IMR-90 (cell line): ENCODE data around the gene ZNF512B.

ENCODE experiments used
- CEBPB ChIP-seq: IDR thresholded peaks from 2 replicates; pipeline ENCODE4 v1.6.1; 2012; ENCODE audit warnings: low read depth, low read length, improper control_type of control experiment
- CHD1 ChIP-seq: IDR thresholded peaks from 2 replicates; pipeline ENCODE4 v1.6.1; 2012; ENCODE audit warnings: low read depth, low read length, improper control_type of control experiment
- FOS ChIP-seq: fragments of 150-350 bp; IDR thresholded peaks from 2 replicates; pipeline ENCODE4 v1.6.1; 2016; ENCODE audit warnings: low read depth, low read length
- MAFK ChIP-seq: IDR thresholded peaks from 2 replicates; pipeline ENCODE4 v1.6.1; 2012; ENCODE audit warnings: low read depth, low read length, improper control_type of control experiment
- MXI1 ChIP-seq: IDR thresholded peaks from 2 replicates; pipeline ENCODE4 v1.6.1; 2012; ENCODE audit warnings: low read depth, mild to moderate bottlenecking, low read length, moderate library complexity, borderline replicate concordance
- POLR2A ChIP-seq: IDR thresholded peaks from 2 replicates; pipeline ENCODE4 v1.6.1; 2012; ENCODE audit warnings: mild to moderate bottlenecking, low read depth, low read length
- RAD21 ChIP-seq: IDR thresholded peaks from 2 replicates; pipeline ENCODE4 v1.6.1; 2012; ENCODE audit warnings: low read length, improper control_type of control experiment
- RCOR1 ChIP-seq: IDR thresholded peaks from 2 replicates; pipeline ENCODE4 v1.6.1; 2012; ENCODE audit warnings: mild to moderate bottlenecking, low read length, improper control_type of control experiment; ENCODE audit not compliant: insufficient replicate concordance
- RFX5 ChIP-seq: IDR thresholded peaks from 2 replicates; pipeline ENCODE4 v1.8.0; 2012; ENCODE audit warnings: low read depth, mild to moderate bottlenecking, low read length, moderate library complexity
- SMC3 ChIP-seq: fragments of 150-350 bp; IDR thresholded peaks from 2 replicates; pipeline ENCODE4 v1.6.1; 2016; ENCODE audit warnings: low read depth, mild to moderate bottlenecking, antibody characterized with exemption, low read length, moderate library complexity
- TF ChIP-seq, protein P1 (sequence below): conservative IDR thresholded peaks from 2 replicates; pipeline ENCODE4 v1.5.1; 2012; ENCODE audit warnings: mild to moderate bottlenecking, low read depth, low read length, improper control_type of control experiment
- TF ChIP-seq, protein P2 (sequence below): fragments of 150-350 bp; IDR thresholded peaks from 2 replicates; pipeline ENCODE4 v1.6.1; 2017; ENCODE audit warnings: mild to moderate bottlenecking, antibody characterized with exemption, low read length, low read depth

DNA sequence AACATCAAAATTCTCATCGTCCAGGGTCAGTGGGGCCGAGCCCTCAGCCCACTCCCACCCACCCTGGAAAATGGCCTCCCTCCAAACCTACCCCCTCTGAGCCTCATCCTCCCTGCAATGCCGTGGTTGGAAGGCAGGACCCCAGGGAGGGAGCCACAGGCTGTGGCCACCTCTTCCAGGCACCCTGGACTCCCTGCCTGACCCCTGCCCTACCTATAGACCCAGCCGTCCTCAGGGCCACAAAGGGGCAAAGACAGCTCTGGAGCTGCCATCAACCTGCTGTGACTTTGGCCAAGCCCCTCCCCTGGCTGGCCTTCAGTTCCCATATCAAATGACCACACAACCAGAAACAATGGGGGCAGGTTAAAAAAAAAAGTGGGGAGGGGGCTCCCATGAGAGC lies 11.3 kb downstream of the ZNF512B start:
- TF ChIP-seq, protein P1, sequence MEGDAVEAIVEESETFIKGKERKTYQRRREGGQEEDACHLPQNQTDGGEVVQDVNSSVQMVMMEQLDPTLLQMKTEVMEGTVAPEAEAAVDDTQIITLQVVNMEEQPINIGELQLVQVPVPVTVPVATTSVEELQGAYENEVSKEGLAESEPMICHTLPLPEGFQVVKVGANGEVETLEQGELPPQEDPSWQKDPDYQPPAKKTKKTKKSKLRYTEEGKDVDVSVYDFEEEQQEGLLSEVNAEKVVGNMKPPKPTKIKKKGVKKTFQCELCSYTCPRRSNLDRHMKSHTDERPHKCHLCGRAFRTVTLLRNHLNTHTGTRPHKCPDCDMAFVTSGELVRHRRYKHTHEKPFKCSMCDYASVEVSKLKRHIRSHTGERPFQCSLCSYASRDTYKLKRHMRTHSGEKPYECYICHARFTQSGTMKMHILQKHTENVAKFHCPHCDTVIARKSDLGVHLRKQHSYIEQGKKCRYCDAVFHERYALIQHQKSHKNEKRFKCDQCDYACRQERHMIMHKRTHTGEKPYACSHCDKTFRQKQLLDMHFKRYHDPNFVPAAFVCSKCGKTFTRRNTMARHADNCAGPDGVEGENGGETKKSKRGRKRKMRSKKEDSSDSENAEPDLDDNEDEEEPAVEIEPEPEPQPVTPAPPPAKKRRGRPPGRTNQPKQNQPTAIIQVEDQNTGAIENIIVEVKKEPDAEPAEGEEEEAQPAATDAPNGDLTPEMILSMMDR, result no peak
- TF ChIP-seq POLR2A (no peak), RFX5 (no peak), CHD1 (no peak), MAFK (no peak), MXI1 (no peak), CEBPB (no peak), RAD21 (no peak), SMC3 (no peak), RCOR1 (no peak), FOS (no peak)
- TF ChIP-seq, protein P2, sequence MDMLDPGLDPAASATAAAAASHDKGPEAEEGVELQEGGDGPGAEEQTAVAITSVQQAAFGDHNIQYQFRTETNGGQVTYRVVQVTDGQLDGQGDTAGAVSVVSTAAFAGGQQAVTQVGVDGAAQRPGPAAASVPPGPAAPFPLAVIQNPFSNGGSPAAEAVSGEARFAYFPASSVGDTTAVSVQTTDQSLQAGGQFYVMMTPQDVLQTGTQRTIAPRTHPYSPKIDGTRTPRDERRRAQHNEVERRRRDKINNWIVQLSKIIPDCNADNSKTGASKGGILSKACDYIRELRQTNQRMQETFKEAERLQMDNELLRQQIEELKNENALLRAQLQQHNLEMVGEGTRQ, result no peak
